ENCODE results near the gene SSX2IP.

The SSX2IP gene

DNA sequence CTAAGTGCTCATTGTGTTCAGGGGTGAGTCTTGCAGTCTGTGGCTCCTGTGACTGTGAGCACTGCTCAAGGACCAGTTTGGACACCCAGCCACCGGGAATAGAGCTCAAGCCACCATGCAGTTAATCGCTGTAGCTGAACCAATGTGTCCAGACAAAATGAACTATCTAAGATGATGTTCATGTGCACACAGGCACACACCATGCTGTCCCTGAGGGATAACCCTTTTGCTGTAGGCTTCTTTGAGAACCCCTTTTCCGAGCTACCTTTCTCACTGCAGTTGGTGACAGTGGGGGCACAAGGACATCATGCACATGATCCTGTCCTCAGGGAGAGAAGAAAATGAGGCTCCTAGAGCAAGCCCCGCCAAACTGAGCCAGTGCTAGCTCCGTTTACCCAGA, 65.4 kb downstream of the SSX2IP start:
- H3K27ac ChIP-seq (ENCODE audit: low read depth, low read length), result no peak overlapping the region
- no peaks in the 10 kb centered on the region; the same call in 1 of the 2 replicates for H3K27me3 ChIP-seq (ENCODE audit: control insufficient read depth, low read length)
- H3K4me3 ChIP-seq (ENCODE audit: low read length), result no peak overlapping the region
- no peaks in the 10 kb centered on the region for H3K9me3 ChIP-seq (ENCODE audit: control insufficient read depth, insufficient read depth, low read length)
- H4K20me1 ChIP-seq (ENCODE audit: control insufficient read depth, insufficient read depth, low read depth, low read length), result no peaks in the 10 kb centered on the region
- H3K79me2 ChIP-seq (ENCODE audit: control insufficient read depth, low read length), result no peaks in the 10 kb centered on the region
- H3K9me2 ChIP-seq (replicated peaks; ENCODE audit: control insufficient read depth, low read length), result no peaks in the 10 kb centered on the region
- H3F3A ChIP-seq (ENCODE audit: control insufficient read depth, insufficient read depth), result no peaks in the 10 kb centered on the region
- no peaks in the 10 kb centered on the region for H3K36me3 ChIP-seq (ENCODE audit: control insufficient read depth, low read length)
- no peak for TF ChIP-seq EZH2phosphoT487 (IDR thresholded peaks at IDR 0.05; ENCODE audit: borderline replicate concordance, low read length)
- no peak for TF ChIP-seq CTCF (IDR thresholded peaks at IDR 0.05; ENCODE audit: low read depth, low read length, poor library complexity, severe bottlenecking)
- H3K4me1 ChIP-seq (ENCODE audit: control insufficient read depth, low read length), result peaks cover 3% of the 10 kb centered on the region
- H3K4me2 ChIP-seq (ENCODE audit: low read length), result no peak overlapping the region

DNA sequence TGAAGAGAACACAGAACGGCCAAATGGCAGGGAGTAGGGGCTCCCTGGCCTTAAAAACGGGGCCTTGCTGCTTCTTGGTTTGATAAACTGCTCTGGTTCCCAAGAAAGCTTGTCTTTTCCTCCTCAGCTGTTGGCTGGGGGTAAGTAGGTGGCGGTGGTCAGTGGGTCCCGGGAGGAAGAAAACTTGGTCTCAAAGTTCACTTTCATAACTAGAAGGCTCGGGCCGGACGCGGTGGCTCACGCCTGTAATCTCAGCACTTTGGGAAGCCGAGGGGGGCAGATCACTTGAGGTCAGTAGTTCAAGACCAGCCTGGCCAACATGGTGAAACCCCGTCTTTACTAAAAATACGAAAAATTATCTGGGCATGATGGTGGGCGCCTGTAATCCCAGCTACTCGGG, 68.7 kb downstream of the SSX2IP start:
- Histone ChIP-seq H3K36me3 (ENCODE audit: control insufficient read depth, low read length) (no peaks in the 10 kb centered on the region), H3F3A (ENCODE audit: control insufficient read depth, insufficient read depth) (no peaks in the 10 kb centered on the region), H3K9me2 (replicated peaks; ENCODE audit: control insufficient read depth, low read length) (no peaks in the 10 kb centered on the region), H3K27me3 (ENCODE audit: control insufficient read depth, low read length) (no peaks in the 10 kb centered on the region; the same call in 1 of the 2 replicates), H3K79me2 (ENCODE audit: control insufficient read depth, low read length) (no peaks in the 10 kb centered on the region), H3K4me2 (ENCODE audit: low read length) (no peak overlapping the region), H3K27ac (ENCODE audit: low read depth, low read length) (no peak overlapping the region), H3K4me3 (ENCODE audit: low read length) (no peak overlapping the region), H3K4me1 (ENCODE audit: control insufficient read depth, low read length) (peaks cover 3% of the 10 kb centered on the region), H3K9me3 (ENCODE audit: control insufficient read depth, insufficient read depth, low read length) (no peaks in the 10 kb centered on the region), H4K20me1 (ENCODE audit: control insufficient read depth, insufficient read depth, low read depth, low read length) (no peaks in the 10 kb centered on the region)
- TF ChIP-seq EZH2phosphoT487 (IDR thresholded peaks at IDR 0.05; ENCODE audit: borderline replicate concordance, low read length) (no peak), CTCF (IDR thresholded peaks at IDR 0.05; ENCODE audit: low read depth, low read length, poor library complexity, severe bottlenecking) (no peak)

DNA sequence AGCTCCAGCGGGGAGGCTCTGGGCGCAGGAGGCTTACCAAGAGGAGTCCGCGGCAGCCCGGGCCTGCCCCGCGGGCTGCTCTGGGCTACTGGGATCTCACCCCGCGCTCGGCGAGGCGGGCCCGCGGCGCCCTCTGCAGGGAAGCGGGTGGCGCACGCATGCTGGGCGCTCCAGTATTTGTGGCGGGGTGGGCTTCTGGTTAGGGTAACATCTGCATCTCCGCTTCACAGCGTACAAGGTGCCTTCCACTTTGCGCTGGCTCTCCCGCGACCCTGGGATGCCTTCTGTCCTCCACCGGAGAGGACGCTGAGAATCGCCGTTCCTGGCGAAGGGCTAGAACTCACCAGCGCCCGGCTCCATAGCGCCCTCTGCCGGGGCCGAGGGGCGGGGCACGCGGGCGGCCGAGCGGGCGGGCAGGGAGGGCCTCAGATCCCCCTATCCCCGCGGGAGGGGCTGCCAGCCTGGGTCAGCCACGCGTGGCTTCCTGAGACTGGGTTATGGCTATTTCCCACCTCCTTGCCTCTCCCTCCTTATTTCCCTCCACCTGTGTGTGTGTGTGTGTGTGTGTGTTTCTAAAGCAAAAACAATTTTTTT, 69.4 kb downstream of the SSX2IP start:
- no peak overlapping the region for H3K27ac ChIP-seq (ENCODE audit: low read depth, low read length)
- H3K4me2 ChIP-seq (ENCODE audit: low read length), result peak overlapping the region; percentile 72
- H3K79me2 ChIP-seq (ENCODE audit: control insufficient read depth, low read length), result no peaks in the 10 kb centered on the region
- H3K4me1 ChIP-seq (ENCODE audit: control insufficient read depth, low read length), result peaks cover 3% of the 10 kb centered on the region
- no peaks in the 10 kb centered on the region for H4K20me1 ChIP-seq (ENCODE audit: control insufficient read depth, insufficient read depth, low read depth, low read length)
- peak overlapping the region; percentile 82 for H3K4me3 ChIP-seq (ENCODE audit: low read length)
- H3K36me3 ChIP-seq (ENCODE audit: control insufficient read depth, low read length), result no peaks in the 10 kb centered on the region
- no peaks in the 10 kb centered on the region for H3K9me2 ChIP-seq (replicated peaks; ENCODE audit: control insufficient read depth, low read length)
- no peaks in the 10 kb centered on the region for H3F3A ChIP-seq (ENCODE audit: control insufficient read depth, insufficient read depth)
- TF ChIP-seq CTCF (IDR thresholded peaks at IDR 0.05; ENCODE audit: low read depth, low read length, poor library complexity, severe bottlenecking), result peak; percentile 100
- TF ChIP-seq EZH2phosphoT487 (IDR thresholded peaks at IDR 0.05; ENCODE audit: borderline replicate concordance, low read length), result no peak
- H3K27me3 ChIP-seq (ENCODE audit: control insufficient read depth, low read length), result no peaks in the 10 kb centered on the region
- H3K9me3 ChIP-seq (ENCODE audit: control insufficient read depth, insufficient read depth, low read length), result no peaks in the 10 kb centered on the region

All from DOHH2 (cell line).